ENCODE data around the gene CLSTN2. TPM values are rescaled to one million over a fixed set of nuclear protein-coding genes. Genes with fewer than 3 reads are reported as not detected.

Gene CLSTN2
- total RNA-seq, 2 donors from 2014 or later, result 13.6 to 28.3 TPM

GRCh38 chr3:140117096-140117526 is 182.1 kb downstream of the CLSTN2 start:
- Histone ChIP-seq H3K4me3 (no peak overlapping the region), H3K9me3 (no peaks in the 10 kb centered on the region), H3K36me3 (no peaks in the 10 kb centered on the region), H3K27me3 (no peaks in the 10 kb centered on the region), H3K4me1 (no peaks in the 10 kb centered on the region), H3K27ac (no peak overlapping the region)
- DNase-seq (ENCODE audit: low spot score), result no peak
- TF ChIP-seq, protein P1, sequence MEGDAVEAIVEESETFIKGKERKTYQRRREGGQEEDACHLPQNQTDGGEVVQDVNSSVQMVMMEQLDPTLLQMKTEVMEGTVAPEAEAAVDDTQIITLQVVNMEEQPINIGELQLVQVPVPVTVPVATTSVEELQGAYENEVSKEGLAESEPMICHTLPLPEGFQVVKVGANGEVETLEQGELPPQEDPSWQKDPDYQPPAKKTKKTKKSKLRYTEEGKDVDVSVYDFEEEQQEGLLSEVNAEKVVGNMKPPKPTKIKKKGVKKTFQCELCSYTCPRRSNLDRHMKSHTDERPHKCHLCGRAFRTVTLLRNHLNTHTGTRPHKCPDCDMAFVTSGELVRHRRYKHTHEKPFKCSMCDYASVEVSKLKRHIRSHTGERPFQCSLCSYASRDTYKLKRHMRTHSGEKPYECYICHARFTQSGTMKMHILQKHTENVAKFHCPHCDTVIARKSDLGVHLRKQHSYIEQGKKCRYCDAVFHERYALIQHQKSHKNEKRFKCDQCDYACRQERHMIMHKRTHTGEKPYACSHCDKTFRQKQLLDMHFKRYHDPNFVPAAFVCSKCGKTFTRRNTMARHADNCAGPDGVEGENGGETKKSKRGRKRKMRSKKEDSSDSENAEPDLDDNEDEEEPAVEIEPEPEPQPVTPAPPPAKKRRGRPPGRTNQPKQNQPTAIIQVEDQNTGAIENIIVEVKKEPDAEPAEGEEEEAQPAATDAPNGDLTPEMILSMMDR (IDR thresholded peaks at IDR 0.05), result no peak

- H3K4me3 ChIP-seq, result no peak overlapping the region
- H3K9me3 ChIP-seq, result no peaks in the 10 kb centered on the region
- no peaks in the 10 kb centered on the region for H3K27me3 ChIP-seq
- TF ChIP-seq, protein P1 (IDR thresholded peaks at IDR 0.05), result no peak
- no peak overlapping the region for H3K27ac ChIP-seq
- no peaks in the 10 kb centered on the region for H3K36me3 ChIP-seq
- no peak for DNase-seq (ENCODE audit: low spot score)
- peaks cover 0 to 5% of the 10 kb centered on the region in 2 donors for H3K4me1 ChIP-seq
Observed at GRCh38 chr3:140122183-140122582, 187.2 kb downstream of the CLSTN2 start.

DNA sequence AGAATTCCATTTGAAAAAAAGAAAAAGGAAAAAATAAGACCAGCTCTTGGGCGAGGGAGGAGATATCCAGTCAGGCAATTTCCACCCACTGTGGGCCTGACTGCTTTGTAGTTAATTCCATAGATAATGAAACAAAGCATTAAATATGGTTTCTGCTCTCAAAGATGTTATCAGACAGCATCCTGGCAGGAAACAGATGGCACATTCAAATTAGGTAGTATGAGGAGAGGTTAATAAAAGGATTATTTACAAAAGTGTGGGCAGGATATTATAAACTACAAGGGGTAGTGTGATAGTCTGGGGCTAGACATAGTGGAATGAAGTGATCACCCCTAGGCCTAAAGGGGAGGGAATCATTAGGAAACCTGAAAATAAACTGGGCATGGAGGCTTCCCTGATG is 193.2 kb downstream of the CLSTN2 start:
- Histone ChIP-seq H3K27me3 (no peaks in the 10 kb centered on the region), H3K27ac (no peak overlapping the region), H3K9me3 (no peaks in the 10 kb centered on the region), H3K4me3 (no peak overlapping the region), H3K4me1 (peaks cover 0 to 13% of the 10 kb centered on the region in 2 donors), H3K36me3 (no peaks in the 10 kb centered on the region)
- no peak for DNase-seq (ENCODE audit: low spot score)
- TF ChIP-seq, protein P1 (IDR thresholded peaks at IDR 0.05), result no peak

DNA sequence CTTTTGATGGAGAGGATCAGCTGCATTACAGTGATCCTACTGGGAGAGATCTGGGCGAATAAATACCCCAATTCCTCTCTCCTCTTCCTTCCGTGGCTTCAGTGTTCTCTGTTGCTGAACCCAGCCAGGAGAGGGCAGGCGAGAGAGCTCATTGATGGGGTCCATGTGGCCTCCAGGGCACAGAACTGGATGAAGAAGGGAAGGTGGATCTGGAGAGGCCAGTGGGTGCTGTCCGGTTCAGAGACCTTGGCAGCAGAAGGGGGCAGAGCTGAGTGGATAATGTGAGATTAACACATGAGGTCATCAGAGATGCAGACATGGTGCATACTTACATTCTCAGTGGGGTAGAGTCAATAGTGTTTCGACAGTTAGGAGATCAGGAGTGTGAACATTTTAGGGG is 193.6 kb downstream of the CLSTN2 start:
- Histone ChIP-seq H3K27me3 (no peaks in the 10 kb centered on the region), H3K36me3 (no peaks in the 10 kb centered on the region), H3K27ac (no peak overlapping the region), H3K9me3 (no peaks in the 10 kb centered on the region), H3K4me1 (peaks cover 0 to 13% of the 10 kb centered on the region in 2 donors), H3K4me3 (no peak overlapping the region)
- TF ChIP-seq, protein P1 (IDR thresholded peaks at IDR 0.05), result peak in 1 of 2 donors; percentile 39
- no peak for DNase-seq (ENCODE audit: low spot score)

DNA sequence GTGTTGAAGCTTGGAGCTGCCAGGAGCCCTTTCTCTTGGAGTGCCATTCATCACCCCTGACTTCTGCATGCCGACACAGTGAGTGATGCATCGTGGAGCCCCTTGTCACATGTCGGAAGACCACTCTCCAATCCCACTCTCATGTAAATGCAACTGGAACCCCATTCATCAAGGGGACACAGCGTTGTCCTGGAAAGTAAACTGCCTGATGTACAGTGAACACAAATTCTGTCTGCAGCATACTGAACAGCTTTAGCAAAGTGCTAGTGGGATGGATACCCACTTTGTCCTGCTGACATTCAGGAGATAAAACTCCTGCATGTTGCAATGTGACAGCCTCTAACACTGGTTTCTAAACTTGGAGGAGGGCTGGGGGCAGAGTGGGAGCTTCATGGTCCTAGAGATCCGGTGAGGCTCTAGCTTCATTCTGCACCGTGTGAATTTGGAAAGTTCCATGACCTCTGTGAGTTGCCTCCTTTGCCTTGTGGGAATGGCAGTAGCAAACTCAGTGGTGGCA is 194.8 kb downstream of the CLSTN2 start:
- Histone ChIP-seq H3K9me3 (no peaks in the 10 kb centered on the region), H3K4me3 (no peak overlapping the region), H3K36me3 (no peaks in the 10 kb centered on the region), H3K4me1 (peaks cover 0 to 13% of the 10 kb centered on the region in 2 donors), H3K27me3 (no peaks in the 10 kb centered on the region), H3K27ac (no peak overlapping the region)
- DNase-seq (ENCODE audit: low spot score), result no peak
- TF ChIP-seq, protein P1 (IDR thresholded peaks at IDR 0.05), result no peak

DNA sequence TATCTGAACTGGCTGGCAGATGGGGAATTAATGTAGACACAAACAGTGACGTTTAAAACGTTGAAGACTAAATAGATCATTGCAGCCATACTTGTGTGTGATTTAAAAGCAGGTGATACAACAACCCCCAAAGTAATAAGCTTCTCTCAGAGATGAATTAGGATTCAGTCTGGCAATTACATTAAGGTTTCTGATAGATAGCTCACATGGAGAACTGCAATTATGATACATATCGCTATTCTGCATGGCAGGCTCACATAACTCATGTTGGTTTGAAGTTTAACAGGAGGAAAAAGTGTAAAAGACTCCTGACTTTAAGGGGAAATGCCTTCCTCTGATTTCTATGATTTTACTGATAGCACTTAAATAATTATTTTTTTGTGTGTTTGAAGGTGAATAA is 196.9 kb downstream of the CLSTN2 start:
- Histone ChIP-seq H3K4me3 (no peak overlapping the region), H3K36me3 (no peaks in the 10 kb centered on the region), H3K27me3 (no peaks in the 10 kb centered on the region), H3K27ac (no peak overlapping the region), H3K9me3 (no peaks in the 10 kb centered on the region), H3K4me1 (peaks cover 0 to 13% of the 10 kb centered on the region in 2 donors)
- no peak for DNase-seq (ENCODE audit: low spot score)
- TF ChIP-seq, protein P1 (IDR thresholded peaks at IDR 0.05), result no peak

All from right atrium auricular region (tissue), 2 donors.